Measurements from ENCODE around the gene SUSD4. TPM values are rescaled to one million over a fixed set of nuclear protein-coding genes. Genes with fewer than 3 reads are reported as not detected.

SUSD4 gene
- total RNA-seq, 4 donors from 2014 or later: 0.24 to 3.2 (median 0.90) TPM

DNA sequence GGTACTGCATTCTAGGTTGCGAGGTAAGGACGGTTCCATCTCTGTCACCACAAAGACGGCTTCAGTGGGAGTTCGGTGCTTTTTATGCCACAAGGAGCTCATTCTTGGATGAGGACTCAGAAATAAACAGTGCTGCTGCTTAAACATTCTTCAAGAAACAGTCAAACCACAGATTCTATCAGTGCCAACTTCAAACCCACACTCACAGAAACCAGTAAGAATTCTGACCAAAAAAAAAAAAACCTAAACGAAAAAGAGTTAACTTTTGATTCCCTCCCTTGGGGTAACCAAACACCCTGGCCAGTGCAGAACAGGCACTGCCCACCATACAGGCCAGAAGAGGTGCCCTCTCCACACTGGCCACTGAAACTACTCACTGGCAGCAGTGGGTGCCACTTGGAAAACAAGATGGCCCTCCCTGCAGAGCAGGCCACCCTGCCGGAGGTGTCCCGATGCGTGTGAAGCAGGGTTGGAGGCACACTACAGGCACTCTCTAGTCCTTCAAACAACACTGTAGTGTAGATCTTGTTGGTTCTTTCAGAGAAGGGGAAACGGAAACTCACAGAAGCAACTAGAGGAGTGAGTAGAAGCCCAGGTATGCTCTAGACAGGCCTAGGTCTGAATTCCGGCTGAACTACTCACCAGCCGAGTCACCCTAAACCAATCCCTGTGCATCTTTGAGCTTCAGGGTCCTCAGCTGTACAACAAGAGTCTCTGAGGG is 133.7 kb downstream of the SUSD4 start:
- DNase-seq (ENCODE audit: low spot score) (no peak), ATAC-seq (ENCODE audit: low FRiP score) (no peak)
- TF ChIP-seq, protein P1, sequence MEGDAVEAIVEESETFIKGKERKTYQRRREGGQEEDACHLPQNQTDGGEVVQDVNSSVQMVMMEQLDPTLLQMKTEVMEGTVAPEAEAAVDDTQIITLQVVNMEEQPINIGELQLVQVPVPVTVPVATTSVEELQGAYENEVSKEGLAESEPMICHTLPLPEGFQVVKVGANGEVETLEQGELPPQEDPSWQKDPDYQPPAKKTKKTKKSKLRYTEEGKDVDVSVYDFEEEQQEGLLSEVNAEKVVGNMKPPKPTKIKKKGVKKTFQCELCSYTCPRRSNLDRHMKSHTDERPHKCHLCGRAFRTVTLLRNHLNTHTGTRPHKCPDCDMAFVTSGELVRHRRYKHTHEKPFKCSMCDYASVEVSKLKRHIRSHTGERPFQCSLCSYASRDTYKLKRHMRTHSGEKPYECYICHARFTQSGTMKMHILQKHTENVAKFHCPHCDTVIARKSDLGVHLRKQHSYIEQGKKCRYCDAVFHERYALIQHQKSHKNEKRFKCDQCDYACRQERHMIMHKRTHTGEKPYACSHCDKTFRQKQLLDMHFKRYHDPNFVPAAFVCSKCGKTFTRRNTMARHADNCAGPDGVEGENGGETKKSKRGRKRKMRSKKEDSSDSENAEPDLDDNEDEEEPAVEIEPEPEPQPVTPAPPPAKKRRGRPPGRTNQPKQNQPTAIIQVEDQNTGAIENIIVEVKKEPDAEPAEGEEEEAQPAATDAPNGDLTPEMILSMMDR (IDR thresholded peaks at IDR 0.05): no peak

DNA sequence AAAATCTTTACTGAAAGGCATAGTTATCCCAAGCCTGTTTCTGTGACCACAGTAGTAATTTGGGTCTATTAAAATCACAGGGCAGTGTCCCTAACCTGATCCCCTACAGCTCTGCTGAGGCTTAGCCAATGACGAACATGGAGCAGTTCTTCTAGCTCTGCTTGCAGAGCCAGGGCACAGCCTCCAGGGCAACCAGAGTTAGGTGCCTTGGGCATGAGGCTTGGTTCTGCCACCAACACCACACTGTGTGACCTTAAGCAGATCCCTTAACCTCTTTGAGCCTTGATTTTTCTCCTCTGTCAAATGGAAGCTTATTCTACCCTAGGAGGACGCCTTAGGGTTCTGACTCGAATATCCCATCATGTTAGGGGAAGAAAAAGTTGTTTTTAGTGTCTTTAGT is 134.2 kb downstream of the SUSD4 start:
- TF ChIP-seq, protein P1 (IDR thresholded peaks at IDR 0.05): no peak
- no peak for ATAC-seq (ENCODE audit: low FRiP score)

DNA sequence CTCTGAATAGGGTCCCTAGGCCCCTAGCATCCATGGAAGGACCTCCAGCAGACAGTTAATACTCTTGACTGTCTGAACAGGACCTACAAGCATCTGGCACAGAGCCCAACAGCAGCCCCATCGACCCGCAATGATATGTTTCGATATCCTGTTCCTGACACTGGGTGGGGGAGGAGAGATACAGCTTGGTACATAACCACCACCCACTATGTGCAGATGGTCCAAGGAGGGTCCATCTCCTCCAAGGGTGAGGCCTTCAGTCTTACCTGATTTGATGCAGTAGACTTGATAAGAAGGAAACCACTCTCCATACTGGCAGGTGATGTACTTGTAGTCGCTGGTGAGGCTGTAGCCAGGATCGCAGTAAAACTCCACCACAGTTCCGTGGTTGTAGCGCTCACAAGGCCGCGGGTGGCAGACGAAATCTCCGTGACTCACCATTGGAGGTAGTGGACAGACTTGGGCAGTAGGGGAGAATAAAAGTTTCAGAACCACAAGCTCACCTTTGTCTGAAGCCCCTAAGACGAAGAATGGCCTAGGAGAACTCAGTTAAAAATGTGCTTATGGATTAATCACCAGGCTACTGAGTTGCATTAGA is 134.9 kb downstream of the SUSD4 start:
- TF ChIP-seq, protein P1 (IDR thresholded peaks at IDR 0.05): no peak
- no peak for ATAC-seq (ENCODE audit: low FRiP score)

More for the DNA sequence above, 134.2 kb downstream of the SUSD4 start:
- DNase-seq (ENCODE audit: low spot score): no peak

DNA sequence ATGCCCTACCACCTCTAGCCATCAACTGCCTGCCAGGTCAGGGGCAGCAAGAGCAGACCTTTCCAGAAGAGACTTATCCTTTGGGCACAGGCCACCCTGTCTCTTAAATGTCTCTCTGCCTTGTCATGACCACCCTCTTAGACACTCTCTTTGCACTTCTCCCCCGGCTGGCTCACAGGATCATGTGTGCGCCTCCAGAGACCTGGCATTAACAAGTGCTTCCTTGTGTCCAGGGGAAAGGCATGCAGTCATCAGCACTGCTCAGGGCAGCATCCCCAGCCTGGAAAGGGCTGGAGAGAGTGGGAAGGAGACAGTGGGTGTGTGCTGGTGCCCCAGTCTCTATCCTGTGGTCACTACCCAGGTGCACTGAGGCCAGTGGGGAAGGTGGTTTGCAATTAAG is 135.8 kb downstream of the SUSD4 start:
- DNase-seq (ENCODE audit: low spot score) (no peak), ATAC-seq (ENCODE audit: low FRiP score) (no peak)
- TF ChIP-seq, protein P1 (IDR thresholded peaks at IDR 0.05): no peak

More for the DNA sequence above, 134.9 kb downstream of the SUSD4 start:
- no peak for DNase-seq (ENCODE audit: low spot score)

DNA sequence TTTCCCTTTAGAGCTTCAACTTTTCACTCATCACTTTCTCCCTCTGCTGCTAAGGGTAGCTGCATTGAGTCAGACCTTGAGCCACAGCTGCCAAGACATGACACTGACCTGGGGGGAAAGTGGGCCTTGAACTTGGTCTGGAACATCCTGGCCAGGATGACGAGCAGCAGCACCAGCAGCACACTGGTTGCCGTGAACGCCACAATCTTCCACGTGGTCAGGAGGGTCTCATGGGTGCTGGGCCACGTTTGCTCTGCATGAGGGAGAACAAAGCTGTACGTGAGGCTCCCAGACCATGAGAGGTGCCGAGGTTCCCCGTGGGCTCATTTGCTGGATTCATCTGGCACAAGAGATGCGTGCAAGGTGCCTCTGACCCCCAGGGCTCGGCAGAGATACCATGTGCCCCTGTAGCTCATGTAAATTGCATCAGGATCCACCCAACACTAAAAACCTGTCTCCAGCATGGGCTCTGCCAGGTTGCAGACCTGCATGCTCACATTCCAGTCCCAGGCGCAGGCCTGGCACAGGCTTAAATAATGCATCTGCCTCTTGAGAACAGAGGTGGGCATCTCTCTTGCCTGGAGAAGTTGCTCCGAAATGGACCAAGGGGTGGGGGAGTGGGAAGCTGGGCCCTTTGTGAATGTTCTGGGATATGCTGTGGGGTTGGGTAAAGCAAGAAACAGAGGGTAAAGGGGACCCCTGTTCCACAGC is 136.3 kb downstream of the SUSD4 start:
- DNase-seq (ENCODE audit: low spot score) (no peak), ATAC-seq (ENCODE audit: low FRiP score) (no peak)
- TF ChIP-seq, protein P1 (IDR thresholded peaks at IDR 0.05): no peak

DNA sequence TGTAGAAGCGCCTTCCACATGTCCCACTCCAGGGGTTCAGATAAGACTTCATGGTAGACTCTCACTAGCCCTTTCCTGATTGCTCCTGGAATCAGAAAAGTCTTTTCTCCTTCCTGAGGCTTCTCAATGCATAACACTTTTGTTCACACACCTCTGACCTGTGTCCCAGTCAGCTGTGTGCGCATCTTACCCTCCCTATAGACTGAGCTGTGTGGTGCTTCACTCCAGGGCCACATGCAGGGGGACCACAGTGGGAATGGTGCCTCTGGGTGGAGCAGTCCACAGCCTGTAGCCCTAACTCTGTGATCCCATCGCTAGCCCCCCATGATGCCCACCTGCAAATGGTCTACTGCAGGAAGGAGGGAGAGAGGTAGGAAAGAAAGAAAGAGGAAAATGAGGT is 136.9 kb downstream of the SUSD4 start:
- no peak for DNase-seq (ENCODE audit: low spot score)
- no peak for ATAC-seq (ENCODE audit: low FRiP score)
- TF ChIP-seq, protein P1 (IDR thresholded peaks at IDR 0.05): no peak

Data from omental fat pad (tissue), 4 donors.